GM12873 (cell line): Measurements from ENCODE around the gene CENPH.

ENCODE experiments used
- CTCF ChIP-seq: IDR thresholded peaks from 2 replicates; pipeline ENCODE4 v1.5.1; 2012; ENCODE audit warnings: low read depth, mild to moderate bottlenecking, moderate library complexity, low read length, control low read depth; ENCODE audit not compliant: insufficient read depth; ENCODE audit errors: missing control alignments

Gene CENPH

GRCh38 chr5:69231281-69231680 is 41.9 kb downstream of the CENPH start:
- no peak for TF ChIP-seq CTCF

- no peak for TF ChIP-seq CTCF
These were observed 42.5 kb downstream of the CENPH start for GRCh38 chr5:69231851-69232250.

GRCh38 chr5:69234457-69235268 is 45.3 kb downstream of the CENPH start, which contains the start of gene CDK7:
Gene CDK7 (plus strand): TSS chr5:69234886. CDS start chr5:69234976, 90 bp downstream.
- no peak for TF ChIP-seq CTCF

GRCh38 chr5:69237877-69238276 is 48.5 kb downstream of the CENPH start:
- TF ChIP-seq CTCF = no peak

- TF ChIP-seq CTCF = no peak
These were observed 49.4 kb downstream of the CENPH start for GRCh38 chr5:69238760-69239251.

- no peak for TF ChIP-seq CTCF
These were observed 53.0 kb downstream of the CENPH start for GRCh38 chr5:69242215-69242927.

- no peak for TF ChIP-seq CTCF
These were observed 55.6 kb downstream of the CENPH start for GRCh38 chr5:69245031-69245430.
